ENCODE data around the gene CEP95.

Gene CEP95

DNA sequence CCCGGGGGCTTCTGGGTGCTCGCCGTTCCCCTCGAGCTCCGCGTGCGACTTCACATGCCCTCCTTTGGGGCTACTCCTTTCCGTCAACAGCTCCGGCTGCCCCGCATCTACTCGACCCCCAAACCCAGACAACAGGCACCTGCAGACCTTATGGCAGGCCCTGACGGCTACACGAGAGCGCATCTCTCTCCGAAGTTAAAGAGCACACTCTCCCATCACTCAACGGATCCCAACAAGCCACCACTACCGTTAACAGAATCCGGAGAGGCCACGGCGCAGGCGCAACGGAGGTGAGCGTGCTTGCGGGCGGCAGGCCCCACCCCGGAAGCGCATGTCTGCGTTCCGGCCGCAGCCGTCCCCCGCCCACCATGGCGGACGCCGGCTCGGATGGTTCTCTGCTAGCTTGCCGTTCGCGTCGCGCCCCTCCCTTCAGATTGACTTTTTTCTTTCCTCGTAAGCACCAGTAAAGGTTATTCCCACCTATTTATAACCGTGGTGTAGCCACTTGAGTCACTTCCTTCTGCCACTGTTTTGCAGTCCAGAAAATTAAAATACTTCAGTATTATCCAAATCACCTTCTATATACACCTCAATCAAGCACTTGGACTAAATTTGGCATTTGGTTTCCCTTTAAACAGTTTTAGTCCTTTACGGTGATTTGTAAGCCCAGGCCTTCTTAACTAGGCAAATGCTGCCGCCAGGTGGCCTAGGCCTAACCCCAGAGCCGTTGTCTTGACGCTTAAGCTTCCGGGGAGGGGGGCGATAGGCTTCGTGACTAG is 9.8 kb upstream of the CEP95 start, which contains the start of gene POLG2:
Gene POLG2 (minus strand): TSS at position 269 of the 779 bp plus-strand sequence. CDS start 86 bp downstream, at position 183.
- peak; percentile 96 for DNase-seq

DNA sequence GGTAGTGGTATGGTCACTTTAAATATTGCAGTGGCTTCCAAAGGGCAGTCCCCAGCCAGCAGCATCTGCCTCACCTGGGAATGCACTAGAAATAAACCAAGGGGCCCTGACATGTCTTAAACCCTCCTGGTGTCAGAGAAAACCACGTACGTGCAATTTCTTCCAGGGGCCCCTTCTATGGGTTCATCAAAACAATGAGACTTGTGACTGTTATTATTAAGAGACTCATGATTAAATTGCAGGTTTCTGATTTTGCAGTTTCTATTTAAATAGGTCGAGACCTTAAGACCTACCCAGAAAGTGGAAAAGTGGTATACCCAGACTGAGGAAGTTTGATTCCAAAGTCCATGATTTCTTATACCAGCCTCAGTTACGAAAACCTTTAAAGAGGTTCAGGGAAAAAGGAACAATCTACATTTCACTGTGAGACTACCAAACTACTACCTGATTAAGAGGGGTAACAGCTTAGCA is 9.2 kb upstream of the CEP95 start:
- DNase-seq = no peak

DNA sequence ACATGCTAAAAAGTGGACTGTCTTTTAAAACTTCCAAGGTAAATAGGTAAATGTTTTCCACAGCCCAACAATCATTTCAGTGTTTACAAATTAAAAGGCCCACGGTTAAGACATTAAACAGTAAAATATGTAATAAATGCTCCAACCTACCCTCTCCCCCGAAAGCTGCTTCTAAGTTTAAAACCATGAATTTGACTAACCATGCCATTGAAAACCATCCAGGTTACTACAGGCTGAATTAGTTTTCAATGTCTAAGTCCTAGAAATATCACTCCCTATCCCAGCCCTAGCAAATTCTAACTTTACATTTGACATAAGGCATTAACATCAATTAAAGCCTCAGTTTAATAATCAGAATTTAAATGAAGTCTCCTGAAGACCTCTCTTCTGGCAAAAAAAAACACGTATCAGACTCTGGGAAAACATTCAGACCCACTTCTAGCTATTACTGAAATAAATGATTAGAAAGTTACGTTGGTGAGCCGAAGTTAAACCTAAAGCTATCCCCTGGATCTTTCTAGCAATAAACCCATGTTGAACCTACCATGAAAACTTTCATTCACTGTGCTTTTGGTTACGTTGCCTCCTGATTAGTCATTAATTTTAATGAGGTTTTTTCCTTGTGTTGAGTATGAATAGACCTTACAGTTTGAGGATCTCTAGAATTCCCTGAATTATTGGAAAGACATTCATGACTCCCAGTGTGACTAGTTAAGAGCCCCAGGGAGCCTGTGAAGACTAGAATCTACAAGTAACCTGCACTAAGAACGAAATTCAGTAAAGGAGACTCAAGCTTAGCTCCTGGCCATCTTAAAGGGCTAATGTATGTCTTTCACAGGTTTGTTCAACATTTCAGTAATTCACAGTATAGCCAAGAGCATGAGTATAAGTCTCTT is 8.2 kb upstream of the CEP95 start:
- DNase-seq = peak in 1 of 2 donors; percentile 34

GRCh38 chr17:64499805-64500486 is 6.8 kb upstream of the CEP95 start:
- DNase-seq = peak in 1 of 2 donors; percentile 30

DNA sequence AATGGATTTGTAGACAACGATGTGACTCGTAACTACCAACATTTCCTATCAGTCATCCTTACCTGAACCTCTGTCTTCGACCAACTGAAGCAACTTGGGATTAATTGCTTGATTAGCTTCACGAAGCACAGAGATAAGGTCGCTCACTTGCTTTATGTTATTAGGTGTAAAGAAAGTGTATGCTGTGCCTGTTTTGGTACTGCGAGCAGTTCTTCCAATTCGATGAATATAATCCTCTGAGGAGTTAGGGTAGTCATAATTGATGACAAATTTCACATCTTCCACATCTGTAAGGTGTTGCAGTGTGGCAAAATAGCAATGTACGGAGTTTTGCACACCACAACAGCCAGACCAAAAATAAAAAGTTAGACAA is 6.3 kb upstream of the CEP95 start:
- peak in 1 of 2 donors; percentile 15 for DNase-seq

- DNase-seq = peak in 1 of 2 donors; percentile 22
Measured at GRCh38 chr17:64500862-64501765, 5.7 kb upstream of the CEP95 start.

DNA sequence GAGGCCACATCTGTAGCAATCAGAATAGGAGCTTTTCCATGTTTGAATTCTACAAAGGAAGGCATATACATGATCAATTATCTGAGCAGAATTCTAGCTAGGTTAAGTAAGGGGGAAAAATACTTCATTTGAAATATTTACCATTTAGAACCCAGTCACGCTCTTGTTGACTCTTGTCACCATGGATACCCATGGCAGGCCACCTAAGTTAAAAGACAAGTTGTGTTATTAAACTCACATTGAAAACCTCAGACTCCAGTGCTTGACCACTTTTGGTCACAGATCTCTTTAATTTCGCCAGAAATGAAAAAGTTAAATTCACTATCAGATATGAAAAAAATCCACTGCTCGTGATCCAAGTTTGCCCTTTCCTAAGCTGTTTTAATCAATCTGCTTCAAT is 4.8 kb upstream of the CEP95 start:
- peak in 1 of 2 donors; percentile 9 for DNase-seq

- no peak for DNase-seq
Measured at GRCh38 chr17:64502809-64503208, 4.0 kb upstream of the CEP95 start.

GRCh38 chr17:64503341-64503740 is 3.4 kb upstream of the CEP95 start:
- peak in 1 of 2 donors; percentile 13 for DNase-seq

GRCh38 chr17:64503821-64504768 is 2.7 kb upstream of the CEP95 start:
- DNase-seq = peak in 1 of 2 donors; percentile 18

GRCh38 chr17:64504769-64505339 is 1.9 kb upstream of the CEP95 start:
- DNase-seq = no peak

DNA sequence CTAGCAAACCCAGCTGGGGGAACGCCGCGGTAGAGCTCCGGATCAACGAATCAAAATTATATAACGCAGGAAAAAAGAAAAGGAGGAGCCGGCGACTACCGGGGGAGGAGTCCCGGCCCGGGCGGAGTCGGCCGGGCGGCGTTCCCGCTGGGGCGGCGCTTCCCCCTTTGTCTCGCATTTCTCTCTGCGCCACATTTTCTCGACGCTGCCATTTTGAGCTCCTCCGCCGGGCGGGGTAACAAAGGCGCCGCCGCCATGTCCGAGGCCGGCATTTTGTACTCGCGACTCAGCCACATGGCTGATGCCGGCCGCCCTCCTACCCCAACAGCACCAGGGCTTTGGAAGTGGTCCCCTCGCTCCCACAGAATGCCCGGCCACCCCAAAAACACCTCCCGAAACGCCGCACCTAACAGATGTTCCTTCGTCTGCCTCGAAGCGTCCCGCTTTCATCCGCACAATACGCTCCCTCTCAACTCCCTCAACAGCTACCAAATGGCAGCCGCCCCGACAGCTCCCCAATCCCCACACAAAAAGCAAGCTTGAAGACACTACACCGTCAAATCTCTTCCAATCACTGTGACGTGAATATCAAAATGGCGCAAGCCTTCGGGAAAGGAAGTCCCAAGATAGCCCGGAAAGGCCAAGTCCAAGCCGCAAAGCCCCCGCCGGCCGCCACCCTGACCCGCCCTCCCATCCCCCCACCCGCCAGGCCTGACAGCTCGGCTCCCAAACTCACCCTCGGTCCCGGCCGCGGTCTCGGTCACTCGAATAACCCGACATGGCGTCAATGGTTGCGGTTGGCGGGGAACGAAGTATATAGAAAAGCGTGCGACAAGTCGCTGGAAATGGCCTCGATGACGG is 1.2 kb upstream of the CEP95 start:
- peak; percentile 89 to 91 for DNase-seq

GRCh38 chr17:64506201-64506575 is 589 bp upstream of the CEP95 start, which contains the start of gene DDX5:
TSS of gene DDX5 (minus strand) at chr17:64506289. CDS start at chr17:64506119, 170 bp downstream.
- DNase-seq = peak; percentile 97

DNA sequence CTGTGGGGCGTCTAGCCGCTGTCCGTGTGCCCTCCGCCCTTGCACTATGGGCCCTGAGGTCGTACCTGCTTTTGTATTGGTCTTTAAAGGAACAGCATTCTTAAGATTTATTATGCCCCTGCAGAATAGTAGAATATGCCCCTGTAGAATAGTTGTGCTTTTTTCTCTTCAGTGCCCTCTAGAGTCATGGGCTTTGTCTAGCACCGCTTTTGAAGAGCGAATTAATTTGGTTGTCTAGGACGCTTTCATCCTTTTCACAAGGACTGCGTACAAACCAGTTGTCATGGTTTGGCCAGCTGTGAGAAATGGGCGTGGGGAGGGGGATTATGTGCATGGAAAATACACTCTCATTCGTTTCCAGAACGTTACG is 621 bp downstream of the CEP95 start:
- DNase-seq = peak; percentile 40 to 76

- DNase-seq = no peak
Measured at GRCh38 chr17:64508683-64509082, 1.9 kb downstream of the CEP95 start.

DNA sequence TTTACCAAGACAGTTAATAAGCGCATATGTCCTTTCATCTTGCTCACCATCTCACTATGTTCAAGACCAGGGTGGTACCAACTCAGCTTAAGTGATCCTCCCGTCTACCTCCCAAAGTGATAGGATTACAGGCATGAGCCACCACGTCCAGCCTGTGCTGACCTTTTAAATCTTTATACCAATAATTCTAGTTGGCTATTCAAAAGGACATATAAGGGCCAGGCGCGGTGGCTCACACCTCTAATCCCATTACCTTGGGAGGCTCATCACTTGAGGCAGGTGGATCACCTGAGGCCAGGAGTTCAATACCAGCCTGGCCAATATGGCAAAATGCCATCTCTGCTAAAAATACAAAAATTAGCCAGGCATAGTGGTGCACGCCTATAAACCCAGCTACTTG is 2.4 kb downstream of the CEP95 start:
- no peak for DNase-seq

GRCh38 chr17:64515419-64515818 is 8.6 kb downstream of the CEP95 start:
- no peak for DNase-seq

DNA sequence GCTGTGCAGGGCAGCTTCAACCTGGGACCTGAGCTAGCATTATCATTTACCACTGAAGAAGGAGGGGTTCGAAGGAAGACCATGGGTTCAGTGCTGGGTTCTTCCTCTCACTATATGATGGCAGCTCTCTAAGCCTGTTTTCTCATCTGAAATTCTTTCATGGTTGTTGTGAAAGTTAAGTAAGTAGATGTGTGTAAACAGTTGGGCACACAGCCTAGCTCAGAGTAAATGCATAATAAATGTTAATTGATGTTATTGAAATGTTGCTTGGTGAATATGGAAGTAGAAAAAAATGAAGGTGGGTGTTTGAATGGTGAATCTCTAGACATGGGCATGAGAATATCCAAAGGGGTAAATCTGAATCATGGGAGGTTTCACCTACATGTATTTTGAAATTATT is 9.1 kb downstream of the CEP95 start:
- DNase-seq = no peak

DNA sequence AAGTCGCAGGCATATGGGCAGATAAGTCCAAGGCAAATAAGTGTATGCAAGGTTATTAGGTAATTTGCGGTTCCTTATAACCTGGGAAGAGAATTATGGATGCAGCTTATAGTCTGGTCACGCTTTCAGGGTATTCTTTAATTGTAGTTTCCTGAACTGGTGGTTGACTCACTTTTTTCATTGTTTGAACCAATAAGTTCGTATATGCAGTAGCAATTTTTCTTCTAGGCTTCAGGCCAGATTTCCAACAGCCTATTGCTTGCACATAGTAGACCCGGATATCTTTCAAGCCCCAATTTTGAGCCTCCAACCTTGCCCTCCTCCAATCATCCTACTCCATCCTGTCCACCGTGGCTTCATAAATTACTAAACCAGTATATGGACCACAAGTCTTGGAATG is 12.8 kb downstream of the CEP95 start:
- DNase-seq = no peak
